HCT116 (cell line): ENCODE measurements around the gene PGAP6. TPM values are rescaled to one million over a fixed set of nuclear protein-coding genes. Genes with fewer than 3 reads are reported as not detected.

Experiments
- ATAC-seq: fragments of 200-7000 bp; cut with Tn5 transposase; 2 replicates; pipeline ENCODE4 v1.9.1; 2020; ENCODE audit warnings: mild to moderate bottlenecking, moderate library complexity
- BruUV-seq: library from RNA; stranded (reverse); fragments of 400-500 nt; replicated peaks from 2 replicates; lab custom pipeline; 2021; lab: Mats Ljungman, UMichigan
- CTCF ChIA-PET: fragments of 300-600 bp; sonication (Branson Sonifier 250); formaldehyde crosslinking; loops from one replicate; lab custom pipeline; 2021; ENCODE audit warnings: antibody characterized with exemption; lab: Charles Lee
- POLR2A ChIA-PET: fragments of 300-600, 350-600 bp; sonication (Branson Sonifier 250); formaldehyde crosslinking; loops from one replicate; lab custom pipeline; 2021; ENCODE audit warnings: antibody characterized with exemption; lab: Charles Lee
- RAD21 ChIA-PET, 2 experiments: fragments of 300-600 bp; sonication (Branson Sonifier 250); formaldehyde crosslinking; loops; one replicate each; lab custom pipeline; 2023; ENCODE audit warnings: low total read pairs in 2 of 2; ENCODE audit not compliant: uncharacterized antibody in 2 of 2, unreplicated experiment in 2 of 2, low non-redundant PET in 1 of 2; lab: Charles Lee
- DNase-seq: peaks from one replicate; pipeline ENCODE4 v3.0.0-alpha.2; 2010; ENCODE audit warnings: low read depth, low spot score
- H2AFZ ChIP-seq: fragments of 200-600 bp; shearing (Covaris generic), sonication (generic); 2 replicates; pipeline ENCODE4 v1.6.1; 2017; ENCODE audit warnings: low read depth, mixed run types, mixed read lengths, antibody characterized with exemption, low read length; ENCODE audit not compliant: poor library complexity, severe bottlenecking
- H3K27ac ChIP-seq: 2 replicates; pipeline ENCODE4 v1.5.1; 2012; ENCODE audit warnings: low read depth, low read length
- H3K27me3 ChIP-seq: fragments of 200-600 bp; sonication (generic); 2 replicates; pipeline ENCODE4 v1.6.1; 2016; ENCODE audit warnings: mixed run types, low read length, mixed read lengths; ENCODE audit not compliant: insufficient read depth
- H3K36me3 ChIP-seq, 2 experiments: fragments of 200-500 bp in 1 of 2; fragments of 200-600 bp in 1 of 2; sonication (Bioruptor generic) in 1 of 2; sonication (generic) in 1 of 2; 2 replicates each; pipeline versions ENCODE4 v1.5.1 to v1.6.1; 2014 to 2016; ENCODE audit warnings: low read length in 2 of 2, inconsistent platforms in 1 of 2, mixed read lengths in 1 of 2, mixed run types in 1 of 2; ENCODE audit not compliant: insufficient read depth in 2 of 2, control insufficient read depth in 1 of 2
- H3K4me1 ChIP-seq, 2 experiments: fragments of 200-600 bp in 1 of 2; sonication (generic) in 1 of 2; 2 replicates each; pipeline versions ENCODE4 v1.5.1 to v1.6.1; 2012 to 2017; ENCODE audit warnings: low read length in 2 of 2, inconsistent platforms in 1 of 2, mild to moderate bottlenecking in 1 of 2, mixed read lengths in 1 of 2, mixed run types in 1 of 2, moderate library complexity in 1 of 2; ENCODE audit not compliant: insufficient read depth in 2 of 2, control insufficient read depth in 1 of 2
- H3K4me2 ChIP-seq: fragments of 200-600 bp; sonication (generic); 2 replicates; pipeline ENCODE4 v1.6.1; 2017; ENCODE audit warnings: mixed run types, low read length, mixed read lengths
- H3K4me3 ChIP-seq, 2 experiments: fragments of 200-600 bp in 1 of 2; sonication (generic) in 1 of 2; replicated peaks in 1 of 2; 2 replicates each; pipeline ENCODE4 v1.5.1; 2011 to 2016; ENCODE audit warnings: low read length in 2 of 2, control low read depth in 1 of 2, low read depth in 1 of 2, mild to moderate bottlenecking in 1 of 2, mixed read lengths in 1 of 2, mixed run types in 1 of 2
- H3K79me2 ChIP-seq: fragments of 200-600 bp; sonication (generic); 2 replicates; pipeline ENCODE4 v1.6.1; 2017; ENCODE audit warnings: mild to moderate bottlenecking, mixed run types, low read length, moderate library complexity, mixed read lengths; ENCODE audit not compliant: insufficient read depth
- H3K9ac ChIP-seq: fragments of 200-600 bp; sonication (generic); 2 replicates; pipeline ENCODE4 v1.6.1; 2016; ENCODE audit warnings: low read length, mixed read lengths
- H3K9me2 ChIP-seq: fragments of 200-600 bp; sonication (generic), shearing (Covaris generic); 2 replicates; pipeline ENCODE4 v1.6.1; 2017; ENCODE audit warnings: mixed run types, mild to moderate bottlenecking, moderate library complexity; ENCODE audit not compliant: insufficient read depth
- H3K9me3 ChIP-seq, 2 experiments: fragments of 200-500 bp in 1 of 2; fragments of 200-600 bp in 1 of 2; sonication (Bioruptor generic) in 1 of 2; sonication (generic) in 1 of 2; 2 replicates each; pipeline ENCODE4 v1.6.1; 2014 to 2017; ENCODE audit warnings: low read length in 2 of 2, mixed read lengths in 2 of 2, inconsistent platforms in 1 of 2, low read depth in 1 of 2, mild to moderate bottlenecking in 1 of 2, mixed run types in 1 of 2, moderate library complexity in 1 of 2; ENCODE audit not compliant: control insufficient read depth in 1 of 2, insufficient read depth in 1 of 2
- H4K20me1 ChIP-seq: fragments of 200-600 bp; sonication (generic), shearing (Covaris generic); 2 replicates; pipeline ENCODE4 v1.6.1; 2017; ENCODE audit warnings: mixed run types, mild to moderate bottlenecking, moderate library complexity; ENCODE audit not compliant: insufficient read depth
- CBX3 ChIP-seq: IDR thresholded peaks from 2 replicates; pipeline ENCODE4 v1.6.1; 2012; ENCODE audit warnings: low read depth
- EZH2 ChIP-seq: fragments of 200-600 bp; sonication (generic); IDR thresholded peaks from 2 replicates; pipeline ENCODE4 v1.6.1; 2017; ENCODE audit warnings: antibody characterized with exemption, mixed run types
- EZH2phosphoT487 ChIP-seq: fragments of 200-600 bp; IDR thresholded peaks from 2 replicates; pipeline ENCODE4 v1.6.1; 2018; ENCODE audit warnings: antibody characterized with exemption, borderline replicate concordance
- FOSL1 ChIP-seq: IDR thresholded peaks from 2 replicates; pipeline ENCODE4 v1.6.1; 2012; ENCODE audit warnings: low read depth
- JUND ChIP-seq: IDR thresholded peaks from 2 replicates; pipeline ENCODE4 v1.6.1; 2012
- POLR2A ChIP-seq: IDR thresholded peaks from 2 replicates; pipeline ENCODE4 v1.7.0; 2011; ENCODE audit warnings: borderline replicate concordance; ENCODE audit not compliant: insufficient read depth, insufficient read length; ENCODE audit errors: extremely low read depth
- POLR2AphosphoS5 ChIP-seq: IDR thresholded peaks from 2 replicates; pipeline ENCODE4 v1.6.1; 2011; ENCODE audit warnings: mild to moderate bottlenecking, low read depth, low read length, moderate library complexity
- SP1 ChIP-seq: IDR thresholded peaks from 2 replicates; pipeline ENCODE4 v1.6.1; 2012; ENCODE audit warnings: low read depth
- YY1 ChIP-seq: IDR thresholded peaks from 2 replicates; pipeline ENCODE4 v1.6.1; 2011; ENCODE audit warnings: low read length, low read depth, moderate library complexity, mild to moderate bottlenecking; ENCODE audit not compliant: insufficient replicate concordance; ENCODE audit errors: extremely low read depth
- ZFX ChIP-seq: fragments of 450-650 bp; IDR thresholded peaks from 2 replicates; pipeline ENCODE4 v1.6.1; 2017
- intact Hi-C: fragments of 100-400 bp; cut with micrococcal nuclease; formaldehyde crosslinking; loops from 2 replicates; pipeline ENCODE4 v1.10.0; 2022
- total RNA-seq: library from RNA; stranded (reverse); gene quantifications from one replicate; pipeline ENCODE4 v1.2.1, GENCODE V29; 2021; ENCODE audit not compliant: unreplicated experiment
- TF ChIP-seq, protein P1 (sequence below), 3 experiments: fragments of 200-600 bp in 1 of 3; sonication (generic) in 1 of 3; IDR thresholded peaks in 2 of 3; conservative IDR thresholded peaks in 1 of 3; 2 replicates each; pipeline ENCODE4 v1.5.1; 2012 to 2017; ENCODE audit warnings: low read depth in 2 of 3, low read length in 2 of 3, antibody characterized with exemption in 1 of 3, borderline replicate concordance in 1 of 3, control low read depth in 1 of 3, mild to moderate bottlenecking in 1 of 3, mixed read lengths in 1 of 3, mixed run types in 1 of 3, moderate library complexity in 1 of 3; ENCODE audit not compliant: insufficient read depth in 1 of 3
- TF ChIP-seq, protein P2 (sequence below): IDR thresholded peaks from 2 replicates; pipeline ENCODE4 v1.6.1; 2012
- TF ChIP-seq, protein P3 (sequence below): IDR thresholded peaks from 2 replicates; pipeline ENCODE4 v1.6.1; 2012; ENCODE audit warnings: low read depth
- TF ChIP-seq, protein P4 (sequence below): IDR thresholded peaks from 2 replicates; pipeline ENCODE4 v1.6.1; 2012

PGAP6 gene
- total RNA-seq, 1 experiment from 2014 or later, result 35.4 TPM

DNA sequence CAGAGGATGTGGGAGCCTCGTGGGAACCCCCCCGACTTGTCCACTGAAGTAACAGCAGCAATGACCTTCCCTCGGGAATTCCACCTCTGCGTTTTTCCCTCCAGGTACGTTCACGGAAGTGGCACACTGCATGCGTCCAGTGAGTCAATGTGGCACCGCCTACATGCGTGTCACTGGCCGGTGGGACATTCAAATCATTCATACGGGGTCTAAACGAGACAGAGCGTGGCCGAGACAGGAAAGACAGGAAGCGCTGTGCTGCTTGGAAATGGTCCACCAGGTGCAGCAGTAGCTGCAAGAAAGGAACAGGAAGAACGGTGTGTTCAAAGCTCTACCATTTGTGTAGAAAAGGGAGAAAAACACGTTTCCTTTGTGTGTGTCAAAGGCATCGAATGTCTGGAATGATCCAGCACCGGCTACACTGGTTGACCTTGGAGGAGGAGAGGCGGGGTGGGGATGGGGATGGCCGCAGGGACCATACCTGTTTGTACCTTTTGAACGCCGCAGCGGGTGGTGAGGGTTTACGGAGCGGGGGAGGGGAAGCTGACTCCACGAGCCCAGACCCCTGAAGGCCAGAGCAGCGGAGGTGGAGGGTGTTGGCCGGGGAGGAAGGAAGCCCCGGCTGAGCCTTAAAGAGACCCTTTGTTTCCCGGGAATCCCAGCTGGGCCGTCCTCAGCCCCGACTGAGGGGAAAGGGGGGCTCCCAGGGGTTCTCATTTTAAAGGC lies 1.7 kb upstream of the PGAP6 start (continued):
- TF ChIP-seq, protein P1, sequence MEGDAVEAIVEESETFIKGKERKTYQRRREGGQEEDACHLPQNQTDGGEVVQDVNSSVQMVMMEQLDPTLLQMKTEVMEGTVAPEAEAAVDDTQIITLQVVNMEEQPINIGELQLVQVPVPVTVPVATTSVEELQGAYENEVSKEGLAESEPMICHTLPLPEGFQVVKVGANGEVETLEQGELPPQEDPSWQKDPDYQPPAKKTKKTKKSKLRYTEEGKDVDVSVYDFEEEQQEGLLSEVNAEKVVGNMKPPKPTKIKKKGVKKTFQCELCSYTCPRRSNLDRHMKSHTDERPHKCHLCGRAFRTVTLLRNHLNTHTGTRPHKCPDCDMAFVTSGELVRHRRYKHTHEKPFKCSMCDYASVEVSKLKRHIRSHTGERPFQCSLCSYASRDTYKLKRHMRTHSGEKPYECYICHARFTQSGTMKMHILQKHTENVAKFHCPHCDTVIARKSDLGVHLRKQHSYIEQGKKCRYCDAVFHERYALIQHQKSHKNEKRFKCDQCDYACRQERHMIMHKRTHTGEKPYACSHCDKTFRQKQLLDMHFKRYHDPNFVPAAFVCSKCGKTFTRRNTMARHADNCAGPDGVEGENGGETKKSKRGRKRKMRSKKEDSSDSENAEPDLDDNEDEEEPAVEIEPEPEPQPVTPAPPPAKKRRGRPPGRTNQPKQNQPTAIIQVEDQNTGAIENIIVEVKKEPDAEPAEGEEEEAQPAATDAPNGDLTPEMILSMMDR (IDR thresholded peaks at IDR 0.05 in 2 of 3, conservative IDR thresholded peaks at IDR 0.05 in 1 of 3; ENCODE audit: borderline replicate concordance in 1 of 3, insufficient read depth in 1 of 3, low read depth in 2 of 3, low read length in 2 of 3), result no peak
- TF ChIP-seq FOSL1, result no peak
- TF ChIP-seq EZH2, result no peak
- TF ChIP-seq, all 23 proteins: peak for 5

DNA sequence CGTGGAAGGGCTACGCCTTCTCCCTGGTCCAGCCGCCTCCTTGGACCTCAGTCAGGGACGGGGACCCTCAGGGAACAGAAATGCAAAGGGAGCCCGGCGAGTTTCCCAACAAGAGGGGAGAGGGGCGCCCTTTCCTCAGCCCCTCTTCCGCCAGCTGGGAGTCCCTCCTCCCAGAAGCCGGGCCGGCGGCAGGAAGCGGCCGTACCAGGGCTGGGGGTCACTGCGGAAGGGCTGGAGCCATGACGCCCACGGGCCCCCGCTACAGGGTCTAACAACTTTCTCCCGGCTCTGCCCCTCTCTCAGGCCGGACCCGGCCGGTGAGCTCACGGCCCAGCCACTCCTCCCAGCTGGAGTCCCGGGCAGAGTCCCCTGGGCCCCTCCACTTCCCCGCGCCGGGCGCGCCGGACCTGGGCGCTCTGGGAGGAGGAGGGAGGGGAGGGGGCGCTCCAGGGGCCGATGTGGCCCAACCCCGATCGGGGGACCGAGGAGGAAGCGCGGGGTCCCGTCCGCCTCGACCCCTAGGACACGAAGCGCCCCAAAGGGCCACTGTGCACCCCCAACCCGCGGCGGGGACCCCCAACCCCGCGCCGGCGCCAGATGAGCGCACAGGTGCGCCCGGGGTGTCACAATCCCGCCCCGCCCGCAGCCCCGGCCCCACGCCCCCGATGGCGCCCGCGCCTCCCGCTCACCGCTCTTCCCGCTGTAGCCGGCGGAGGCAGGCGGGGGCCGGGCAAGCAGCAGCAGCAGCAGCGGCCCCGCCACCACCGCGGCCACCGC lies 578 bp downstream of the PGAP6 start:
- peak overlapping the region; percentile 70 for H3K27ac ChIP-seq
- no peaks in the 10 kb centered on the region for H3K9me2 ChIP-seq
- no peaks in the 10 kb centered on the region for H3K27me3 ChIP-seq
- no TSS peak for BruUV-seq
- H3K9ac ChIP-seq, result peak overlapping the region; percentile 70
- peak overlapping the region; percentile 55 to 65 for H3K4me3 ChIP-seq
- H3K79me2 ChIP-seq, result peaks cover 7% of the 10 kb centered on the region; the same call in 1 of the 2 replicates
- RAD21 ChIA-PET, result no interaction called here
- H3K4me2 ChIP-seq, result peak overlapping the region; percentile 72
- no peaks in the 10 kb centered on the region for H4K20me1 ChIP-seq
- POLR2A ChIA-PET, result interaction anchor here (1.4 kb wide), 1 partner anchor 11 kb away, joined by 5 read pairs; the partner anchor contains the start of gene MRPL28
- no peak overlapping the region for H2AFZ ChIP-seq
- CTCF ChIA-PET, result no interaction called here
- intact Hi-C loops, result no loop called here
- peaks cover 6 to 18% of the 10 kb centered on the region in 2 experiments; a peak in 3 of 4 replicates for H3K4me1 ChIP-seq
- ATAC-seq (peak; percentile 44), DNase-seq (no peak)
- no peaks in the 10 kb centered on the region for H3K9me3 ChIP-seq
- H3K36me3 ChIP-seq, result no peaks in the 10 kb centered on the region
- TF ChIP-seq, protein P1 (IDR thresholded peaks at IDR 0.05 in 2 of 3, conservative IDR thresholded peaks at IDR 0.05 in 1 of 3; ENCODE audit: borderline replicate concordance in 1 of 3, insufficient read depth in 1 of 3, low read depth in 2 of 3, low read length in 2 of 3), result no peak
- no peak for TF ChIP-seq POLR2AphosphoS5
- no peak for TF ChIP-seq FOSL1
- no peak for TF ChIP-seq ZFX
- no peak for TF ChIP-seq SP1
- no peak for TF ChIP-seq YY1
- TF ChIP-seq POLR2A, result no peak
- TF ChIP-seq, protein P2, sequence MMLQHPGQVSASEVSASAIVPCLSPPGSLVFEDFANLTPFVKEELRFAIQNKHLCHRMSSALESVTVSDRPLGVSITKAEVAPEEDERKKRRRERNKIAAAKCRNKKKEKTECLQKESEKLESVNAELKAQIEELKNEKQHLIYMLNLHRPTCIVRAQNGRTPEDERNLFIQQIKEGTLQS, result no peak
- no peak for TF ChIP-seq EZH2phosphoT487
- no peak for TF ChIP-seq EZH2
- no peak for TF ChIP-seq JUND
- TF ChIP-seq, protein P3, sequence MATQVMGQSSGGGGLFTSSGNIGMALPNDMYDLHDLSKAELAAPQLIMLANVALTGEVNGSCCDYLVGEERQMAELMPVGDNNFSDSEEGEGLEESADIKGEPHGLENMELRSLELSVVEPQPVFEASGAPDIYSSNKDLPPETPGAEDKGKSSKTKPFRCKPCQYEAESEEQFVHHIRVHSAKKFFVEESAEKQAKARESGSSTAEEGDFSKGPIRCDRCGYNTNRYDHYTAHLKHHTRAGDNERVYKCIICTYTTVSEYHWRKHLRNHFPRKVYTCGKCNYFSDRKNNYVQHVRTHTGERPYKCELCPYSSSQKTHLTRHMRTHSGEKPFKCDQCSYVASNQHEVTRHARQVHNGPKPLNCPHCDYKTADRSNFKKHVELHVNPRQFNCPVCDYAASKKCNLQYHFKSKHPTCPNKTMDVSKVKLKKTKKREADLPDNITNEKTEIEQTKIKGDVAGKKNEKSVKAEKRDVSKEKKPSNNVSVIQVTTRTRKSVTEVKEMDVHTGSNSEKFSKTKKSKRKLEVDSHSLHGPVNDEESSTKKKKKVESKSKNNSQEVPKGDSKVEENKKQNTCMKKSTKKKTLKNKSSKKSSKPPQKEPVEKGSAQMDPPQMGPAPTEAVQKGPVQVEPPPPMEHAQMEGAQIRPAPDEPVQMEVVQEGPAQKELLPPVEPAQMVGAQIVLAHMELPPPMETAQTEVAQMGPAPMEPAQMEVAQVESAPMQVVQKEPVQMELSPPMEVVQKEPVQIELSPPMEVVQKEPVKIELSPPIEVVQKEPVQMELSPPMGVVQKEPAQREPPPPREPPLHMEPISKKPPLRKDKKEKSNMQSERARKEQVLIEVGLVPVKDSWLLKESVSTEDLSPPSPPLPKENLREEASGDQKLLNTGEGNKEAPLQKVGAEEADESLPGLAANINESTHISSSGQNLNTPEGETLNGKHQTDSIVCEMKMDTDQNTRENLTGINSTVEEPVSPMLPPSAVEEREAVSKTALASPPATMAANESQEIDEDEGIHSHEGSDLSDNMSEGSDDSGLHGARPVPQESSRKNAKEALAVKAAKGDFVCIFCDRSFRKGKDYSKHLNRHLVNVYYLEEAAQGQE, result no peak
- no peak for TF ChIP-seq CBX3
- TF ChIP-seq, protein P4, sequence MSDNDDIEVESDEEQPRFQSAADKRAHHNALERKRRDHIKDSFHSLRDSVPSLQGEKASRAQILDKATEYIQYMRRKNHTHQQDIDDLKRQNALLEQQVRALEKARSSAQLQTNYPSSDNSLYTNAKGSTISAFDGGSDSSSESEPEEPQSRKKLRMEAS, result no peak
